ENCODE results near the gene NLRC3. TPM values are rescaled to one million over a fixed set of nuclear protein-coding genes. Genes with fewer than 3 reads are reported as not detected.
A peak's percentile ranks its signal among the peaks of the same experiment; 100 is the strongest.
"Not testable (repeated sequence)": the region's sequence is repeated elsewhere in the genome, so short reads cannot be mapped to it uniquely, and the experiment has no call there.

NLRC3 gene
- total and polyA plus RNA-seq, 7 experiments from 2014 or later: 22.2 to 91.3 (median 70.0) TPM

DNA sequence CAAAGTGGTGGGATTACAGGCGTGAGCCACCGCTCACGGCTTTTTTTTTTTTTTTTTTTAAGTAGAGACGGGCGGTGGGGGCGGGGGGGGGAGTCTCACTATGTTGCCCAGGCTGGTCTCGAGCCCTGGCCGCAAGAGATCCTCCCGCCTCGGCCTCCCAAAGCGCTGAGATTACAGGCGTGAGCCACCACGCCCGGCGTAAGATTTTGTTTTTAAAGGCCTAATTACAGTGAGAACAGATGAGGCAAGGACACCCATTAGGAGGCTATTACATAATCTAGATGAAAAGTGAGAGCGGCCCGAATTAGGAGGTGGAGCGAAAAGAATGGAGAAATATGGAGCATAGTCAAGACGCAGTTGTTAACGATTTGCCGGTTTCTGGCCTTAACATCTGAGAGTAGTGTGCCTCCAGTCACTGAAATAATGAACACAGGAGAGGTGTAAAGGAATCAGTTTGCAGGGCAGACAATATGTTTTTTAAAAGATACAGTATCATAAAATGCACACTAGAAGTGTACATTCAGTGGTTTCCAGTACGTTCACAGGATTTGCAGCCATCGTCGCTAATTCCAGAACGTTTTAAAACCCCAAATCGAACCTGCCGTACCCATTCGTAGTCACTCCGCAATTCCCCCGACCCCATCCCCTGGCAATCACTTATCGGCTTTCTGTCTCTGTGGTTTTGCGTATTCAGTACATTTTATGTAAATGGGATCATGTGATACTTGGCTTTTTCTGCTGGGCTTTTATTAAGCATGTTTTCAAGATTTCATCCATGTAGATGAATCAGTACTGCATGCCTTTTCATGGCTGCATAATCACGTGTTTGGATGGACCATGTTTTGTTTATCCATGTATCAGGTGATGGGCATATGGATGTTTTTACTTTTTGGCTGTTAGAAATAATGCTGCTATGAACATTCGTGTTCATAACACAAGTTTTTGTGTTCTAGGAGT, 35.6 kb upstream of the NLRC3 start:
- ChIA-PET CTCF (interaction anchor here (0.6 kb wide), 2 partner anchors 35 to 113 kb away, joined by 3 read pairs; partner anchors contain the start of gene NLRC3), POLR2A (interaction anchor here (0.6 to 1.3 kb wide), 8 partner anchors 10 to 861 kb away, joined by 3 to 10 read pairs (median 4); partner anchors contain the start of gene NLRC3)
- Mint-ChIP-seq H3K4me3 (peak overlapping the region; percentile 93 to 100 (median 99)), H3K4me1 (peaks cover 39 to 69% (median 61%) of the 10 kb centered on the region in 7 donors), H3K9me3 (peaks cover 0 to 3% (median 0%) of the 10 kb centered on the region in 11 donors), H3K27ac (peak overlapping the region; percentile 67 to 99 (median 92)), H3K36me3 (peaks cover 0 to 34% (median 13%) of the 10 kb centered on the region in 5 donors), H3K27me3 (no peaks in the 10 kb centered on the region)
- no peaks in the 10 kb centered on the region for H3K9me3 ChIP-seq (ENCODE audit: control insufficient read depth in 2 of 3, low read length in 3 of 3)
- H3K27ac ChIP-seq (ENCODE audit: low read depth, low read length): peak overlapping the region; percentile 90
- intact Hi-C loops (cut with micrococcal nuclease): loop anchor here in 1 of 2 donors (5.0 kb wide), 3 partner anchors 105 to 1345 kb away; partner anchors contain the start of genes ADCY9, SEC14L5 and TRAP1
- H3K36me3 ChIP-seq (ENCODE audit: control insufficient read depth in 2 of 3, insufficient read depth in 3 of 3, low read length in 3 of 3): peaks cover 0 to 8% (median 0%) of the 10 kb centered on the region in 3 experiments
- ATAC-seq: no peak
- H3K4me1 ChIP-seq (ENCODE audit: control insufficient read depth in 2 of 2, insufficient read depth in 2 of 2, low read length in 2 of 2): peaks cover 18 to 21% of the 10 kb centered on the region in 2 donors
- no peak for DNase-seq
- peak overlapping the region; percentile 99 for H3K4me3 ChIP-seq (ENCODE audit: low read length)
- H3K27me3 ChIP-seq (ENCODE audit: control insufficient read depth in 2 of 2, insufficient read depth in 2 of 2, low read length in 2 of 2): no peaks in the 10 kb centered on the region

DNA sequence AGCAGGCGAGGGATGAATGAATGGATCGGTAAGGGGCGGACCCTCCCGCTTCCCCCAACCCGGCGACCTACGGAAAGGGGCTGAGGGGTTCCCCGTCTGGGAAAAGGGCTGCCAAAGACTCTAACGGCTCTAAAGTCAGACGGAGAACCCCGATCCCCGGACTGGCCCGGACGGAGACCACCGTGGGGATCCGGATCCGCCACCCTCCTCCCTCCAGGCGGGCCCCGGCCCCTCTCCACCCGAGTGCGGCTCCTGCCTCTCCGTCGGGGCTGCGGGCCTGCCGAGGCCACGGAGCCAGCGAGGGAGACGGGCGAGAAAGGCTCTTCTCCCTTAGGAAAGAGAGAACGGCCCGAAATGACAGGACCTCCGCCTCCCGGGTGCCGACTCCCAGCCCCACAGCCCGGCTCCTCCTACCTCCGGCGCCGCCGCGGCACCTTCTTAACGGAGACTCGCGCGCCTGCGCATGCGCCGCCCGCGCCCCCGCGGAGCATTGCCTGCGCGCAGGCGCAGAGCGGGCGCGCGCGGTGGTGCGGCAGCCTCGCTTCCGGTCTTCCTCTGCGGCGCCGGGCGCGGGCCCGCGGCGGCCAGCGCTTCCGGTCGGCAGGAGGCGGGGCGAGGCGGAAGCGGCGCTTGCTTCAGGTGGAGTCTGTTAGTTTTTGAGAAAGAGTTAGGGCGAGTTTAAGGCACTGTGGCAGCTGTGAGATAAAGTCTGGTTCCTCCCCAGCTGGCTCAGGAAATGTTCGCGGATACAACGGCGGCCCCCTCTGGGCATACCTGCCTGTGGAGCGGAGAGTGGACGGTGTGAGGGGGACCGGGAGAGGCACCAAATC, 34.2 kb upstream of the NLRC3 start, which contains the start of gene SLX4:
Gene SLX4 (minus strand): TSS at position 461 of the 830 bp plus-strand sequence. CDS start 2,642 bp downstream, outside the sequence.
- Histone ChIP-seq H3K4me3 (ENCODE audit: low read length) (peak within 1 kb of the TSS; percentile 99), H3K36me3 (ENCODE audit: control insufficient read depth in 2 of 3, insufficient read depth in 3 of 3, low read length in 3 of 3) (peaks cover 0 to 8% (median 0%) of the 10 kb centered on the region in 3 experiments), H3K4me1 (ENCODE audit: control insufficient read depth in 2 of 2, insufficient read depth in 2 of 2, low read length in 2 of 2) (peaks cover 18 to 21% of the 10 kb centered on the region in 2 donors), H3K27me3 (ENCODE audit: control insufficient read depth in 2 of 2, insufficient read depth in 2 of 2, low read length in 2 of 2) (no peaks in the 10 kb centered on the region), H3K9me3 (ENCODE audit: control insufficient read depth in 2 of 3, low read length in 3 of 3) (no peaks in the 10 kb centered on the region), H3K27ac (ENCODE audit: low read depth, low read length) (peak within 1 kb of the TSS; percentile 90)
- Mint-ChIP-seq H3K9me3 (peaks cover 0 to 1% (median 0%) of the 10 kb centered on the region in 11 donors), H3K4me3 (peak within 1 kb of the TSS; percentile 93 to 100 (median 99)), H3K36me3 (peaks cover 0 to 26% (median 10%) of the 10 kb centered on the region in 5 donors), H3K27ac (peak within 1 kb of the TSS; percentile 92 to 99 (median 98)), H3K4me1 (peaks cover 37 to 70% (median 62%) of the 10 kb centered on the region in 7 donors), H3K27me3 (no peaks in the 10 kb centered on the region)
- ATAC-seq (peak; percentile 92), DNase-seq (peak; percentile 88 to 97 (median 95))
- POLR2A ChIA-PET: interaction anchor here (0.6 to 1.3 kb wide), 9 partner anchors 9 to 860 kb away, joined by 3 to 10 read pairs (median 4); partner anchors contain the start of gene NLRC3
- intact Hi-C loops (cut with micrococcal nuclease): loop anchor here (1.0 to 5.0 kb wide), 11 partner anchors 26 to 1346 kb away; partner anchors contain the start of genes ADCY9 (in 1 of the 2), CREBBP (in 1 of the 2), NLRC3 (in 1 of the 2) and SEC14L5 (in 1 of the 2)
- CTCF ChIA-PET: interaction anchor here (0.6 to 0.7 kb wide), 2 partner anchors 34 to 642 kb away, joined by 3 read pairs; partner anchors contain the start of gene NLRC3

- peaks cover 0 to 29% (median 16%) of the 10 kb centered on the region in 5 donors for H3K36me3 Mint-ChIP-seq
- H3K36me3 ChIP-seq (ENCODE audit: control insufficient read depth in 2 of 3, insufficient read depth in 3 of 3, low read length in 3 of 3): peaks cover 0 to 8% (median 0%) of the 10 kb centered on the region in 3 experiments
- H3K4me1 Mint-ChIP-seq: peaks cover 37 to 67% (median 57%) of the 10 kb centered on the region in 7 donors
- H3K4me3 Mint-ChIP-seq: peak overlapping the region; percentile 83 to 100 (median 98)
- peak overlapping the region; percentile 99 for H3K4me3 ChIP-seq (ENCODE audit: low read length)
- no peaks in the 10 kb centered on the region for H3K27me3 Mint-ChIP-seq
- CTCF ChIA-PET: no interaction called here
- peak overlapping the region; percentile 90 for H3K27ac ChIP-seq (ENCODE audit: low read depth, low read length)
- no peaks in the 10 kb centered on the region for H3K27me3 ChIP-seq (ENCODE audit: control insufficient read depth in 2 of 2, insufficient read depth in 2 of 2, low read length in 2 of 2)
- no peaks in the 10 kb centered on the region for H3K9me3 ChIP-seq (ENCODE audit: control insufficient read depth in 2 of 3, low read length in 3 of 3)
- H3K9me3 Mint-ChIP-seq: peaks cover 0 to 1% (median 0%) of the 10 kb centered on the region in 11 donors
- ATAC-seq (no peak), DNase-seq (peak in 3 of 9 donors; percentile 2 to 6 (median 5))
- peaks cover 18 to 21% of the 10 kb centered on the region in 2 donors for H3K4me1 ChIP-seq (ENCODE audit: control insufficient read depth in 2 of 2, insufficient read depth in 2 of 2, low read length in 2 of 2)
- H3K27ac Mint-ChIP-seq: peak overlapping the region; percentile 75 to 97 (median 90)
- intact Hi-C loops (cut with micrococcal nuclease): loop anchor here (1.0 to 5.0 kb wide), 11 partner anchors 27 to 1347 kb away; partner anchors contain the start of genes ADCY9 (in 1 of the 2), CREBBP (in 1 of the 2), NLRC3 (in 1 of the 2) and SEC14L5 (in 1 of the 2)
- POLR2A ChIA-PET: no interaction called here
Observed at GRCh38 chr16:3610698-3611145, 33.5 kb upstream of the NLRC3 start.

- Mint-ChIP-seq H3K4me3 (peak overlapping the region; percentile 83 to 100 (median 98)), H3K36me3 (peaks cover 0 to 25% (median 9%) of the 10 kb centered on the region in 5 donors), H3K9me3 (peaks cover 0 to 1% (median 0%) of the 10 kb centered on the region in 11 donors), H3K4me1 (peaks cover 37 to 60% (median 51%) of the 10 kb centered on the region in 7 donors), H3K27me3 (no peaks in the 10 kb centered on the region), H3K27ac (peak overlapping the region; percentile 16 to 97 (median 90))
- Histone ChIP-seq H3K27ac (ENCODE audit: low read depth, low read length) (peak overlapping the region; percentile 90), H3K4me3 (ENCODE audit: low read length) (peak overlapping the region; percentile 99), H3K27me3 (ENCODE audit: control insufficient read depth in 2 of 2, insufficient read depth in 2 of 2, low read length in 2 of 2) (no peaks in the 10 kb centered on the region), H3K9me3 (ENCODE audit: control insufficient read depth in 2 of 3, low read length in 3 of 3) (no peaks in the 10 kb centered on the region), H3K4me1 (ENCODE audit: control insufficient read depth in 2 of 2, insufficient read depth in 2 of 2, low read length in 2 of 2) (peaks cover 18 to 21% of the 10 kb centered on the region in 2 donors), H3K36me3 (ENCODE audit: control insufficient read depth in 2 of 3, insufficient read depth in 3 of 3, low read length in 3 of 3) (peaks cover 0 to 8% (median 0%) of the 10 kb centered on the region in 3 experiments)
- CTCF ChIA-PET: no interaction called here
- intact Hi-C loops (cut with micrococcal nuclease): loop anchor here in 1 of 2 donors (5.0 kb wide), 3 partner anchors 107 to 1347 kb away; partner anchors contain the start of genes ADCY9, SEC14L5 and TRAP1
- POLR2A ChIA-PET: no interaction called here
- no peak for DNase-seq
- no peak for ATAC-seq
Observed at GRCh38 chr16:3609895-3610697, 32.9 kb upstream of the NLRC3 start.

DNA sequence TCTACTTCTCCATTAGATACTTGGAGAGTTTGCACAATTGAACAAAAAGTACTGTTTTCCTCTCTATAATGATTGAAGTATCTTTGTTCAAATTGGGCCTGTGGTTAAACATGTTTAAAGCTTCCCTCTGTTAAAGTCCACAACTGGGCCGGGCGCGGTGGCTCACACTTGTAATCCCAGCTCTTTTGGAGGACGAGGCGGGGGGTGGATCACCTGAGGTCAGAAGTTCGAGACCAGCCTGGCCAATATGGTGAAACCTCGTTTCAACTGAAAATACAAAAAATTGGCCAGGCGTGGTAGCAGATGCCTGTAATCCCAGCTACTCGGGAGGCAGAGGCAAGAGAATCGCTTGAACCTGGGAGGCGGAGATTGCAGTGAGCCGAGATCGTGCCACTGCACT, 31.8 kb upstream of the NLRC3 start:
- DNase-seq; H3K9me3 Mint-ChIP-seq; H3K27ac ChIP-seq (ENCODE audit: low read depth, low read length); CTCF ChIA-PET; H3K36me3 ChIP-seq (ENCODE audit: control insufficient read depth in 2 of 3, insufficient read depth in 3 of 3, low read length in 3 of 3); intact Hi-C loops (cut with micrococcal nuclease); H3K27me3 Mint-ChIP-seq; H3K4me3 Mint-ChIP-seq; H3K9me3 ChIP-seq (ENCODE audit: control insufficient read depth in 2 of 3, low read length in 3 of 3); H3K27ac Mint-ChIP-seq; H3K4me3 ChIP-seq (ENCODE audit: low read length); ATAC-seq; H3K27me3 ChIP-seq (ENCODE audit: control insufficient read depth in 2 of 2, insufficient read depth in 2 of 2, low read length in 2 of 2): not testable (repeated sequence)
- H3K36me3 Mint-ChIP-seq: peaks cover 0 to 20% (median 8%) of the 10 kb centered on the region in 5 donors
- H3K4me1 ChIP-seq (ENCODE audit: control insufficient read depth in 2 of 2, insufficient read depth in 2 of 2, low read length in 2 of 2): peaks cover 18 to 21% of the 10 kb centered on the region in 2 donors
- POLR2A ChIA-PET: interaction anchor here (1.1 kb wide), 1 partner anchor 22 kb away, joined by 3 read pairs; no protein-coding TSS in a partner anchor
- peaks cover 28 to 49% (median 41%) of the 10 kb centered on the region in 7 donors for H3K4me1 Mint-ChIP-seq

Measured in naive thymus-derived CD4-positive, alpha-beta T cell (primary cell).